GM19455 (cell line): ENCODE data around the gene RNF180.

Experiments used
- ATAC-seq: cut with Tn5 transposase; IDR thresholded peaks from one replicate; pipeline ENCODE4 v1.9.1; 2021; ENCODE audit not compliant: unreplicated experiment

Gene RNF180

GRCh38 chr5:64165500-64166200, at the start of gene RNF180:
Gene RNF180, plus strand, starts transcription at chr5:64165843. Its CDS starts 34,965 bp downstream, at chr5:64200808.
- no peak for ATAC-seq

GRCh38 chr5:64125521-64125920, 40.1 kb upstream of the RNF180 start:
- ATAC-seq, result no peak

DNA sequence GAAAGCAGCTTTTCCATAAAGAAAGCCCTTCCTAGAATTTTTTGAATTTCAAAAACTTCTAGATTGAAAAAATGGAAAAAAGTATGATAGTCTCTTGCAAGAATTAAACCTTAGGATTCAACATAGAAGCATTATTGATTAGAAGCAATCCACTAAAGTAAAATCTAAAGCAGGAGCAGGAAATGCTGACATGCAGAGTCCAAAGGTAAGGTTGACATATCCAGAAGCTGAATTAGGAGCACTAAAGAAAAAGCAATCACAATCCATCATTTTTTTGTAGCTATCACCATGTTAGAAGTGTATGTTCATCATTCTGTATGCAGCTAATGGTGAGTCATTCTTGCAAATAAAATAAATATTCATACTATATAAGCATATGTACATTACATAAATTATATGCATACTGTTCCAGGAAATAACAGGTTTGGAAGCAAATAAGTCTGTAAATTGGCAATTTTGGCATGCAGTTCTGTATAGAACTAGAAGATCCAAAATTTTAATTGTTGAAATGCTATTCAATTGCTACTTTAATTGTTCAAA, 39.4 kb upstream of the RNF180 start:
- no peak for ATAC-seq

- ATAC-seq, result no peak
These were observed 25.6 kb upstream of the RNF180 start for GRCh38 chr5:64140018-64140417.

DNA sequence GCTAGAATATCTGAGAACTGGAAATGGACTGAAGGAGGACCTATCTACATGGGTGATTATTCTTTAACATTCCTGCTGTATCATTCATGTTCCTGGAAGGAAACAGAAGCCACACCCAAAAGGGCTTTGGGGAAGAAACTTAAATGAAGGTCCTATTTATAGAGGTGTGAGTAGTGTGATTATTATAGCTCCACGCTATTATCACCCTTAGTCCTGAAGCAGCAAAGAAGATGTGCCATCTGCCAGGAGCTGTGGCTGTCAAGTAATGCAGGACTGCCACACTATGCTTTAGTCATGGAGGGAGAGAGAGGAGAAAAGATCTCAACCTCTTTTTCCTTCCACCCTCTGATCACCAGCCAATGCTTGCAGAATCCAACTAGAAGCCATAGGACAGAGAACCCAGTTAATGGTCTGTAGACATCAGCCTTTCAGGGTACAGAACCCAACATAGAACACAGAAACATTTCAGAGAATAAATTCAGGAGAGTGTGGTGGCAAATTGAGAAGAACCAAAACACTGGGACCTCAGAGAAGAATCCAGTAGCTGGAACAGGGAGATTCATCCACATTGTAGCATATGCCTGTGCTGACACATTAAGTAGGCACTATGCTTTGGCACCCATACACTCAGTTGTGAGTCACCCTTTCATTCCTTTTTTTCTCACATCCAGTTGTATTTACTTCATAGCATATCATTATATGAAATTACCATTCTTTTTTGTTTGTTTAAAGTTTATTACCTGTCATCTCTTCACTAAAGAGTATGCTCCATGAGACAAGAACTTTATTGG, 21.0 kb upstream of the RNF180 start:
- no peak for ATAC-seq

DNA sequence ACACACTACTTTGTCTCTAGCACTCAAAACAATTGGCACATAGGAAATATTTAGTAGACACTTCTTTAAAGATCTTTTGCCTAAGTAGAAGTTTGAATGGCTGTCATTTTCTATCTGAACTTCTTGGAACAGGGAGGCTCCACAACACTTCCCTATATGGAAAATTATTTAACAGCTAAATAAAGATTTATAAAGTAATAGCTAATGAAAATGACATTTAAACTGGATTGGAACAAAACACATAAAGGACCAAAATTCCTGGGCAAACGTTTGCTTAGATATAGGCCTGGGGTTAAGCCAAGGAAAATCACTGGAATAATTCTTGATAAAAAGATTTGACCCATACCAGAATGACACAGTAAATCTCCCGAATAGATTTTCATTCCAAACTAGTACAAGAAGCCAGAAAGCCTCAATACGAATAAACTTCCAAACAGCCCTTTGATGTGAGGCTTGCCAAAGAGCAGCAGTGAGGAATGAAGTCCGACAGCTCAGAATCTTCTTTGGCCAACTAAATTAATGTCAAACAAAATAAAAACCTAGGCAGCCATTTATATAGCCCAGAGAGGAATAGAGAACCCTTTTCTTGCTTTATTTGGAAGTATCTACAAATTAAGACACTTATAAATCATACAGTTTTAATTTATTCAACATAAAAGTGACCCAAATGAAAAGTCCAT, 20.3 kb upstream of the RNF180 start:
- no peak for ATAC-seq

DNA sequence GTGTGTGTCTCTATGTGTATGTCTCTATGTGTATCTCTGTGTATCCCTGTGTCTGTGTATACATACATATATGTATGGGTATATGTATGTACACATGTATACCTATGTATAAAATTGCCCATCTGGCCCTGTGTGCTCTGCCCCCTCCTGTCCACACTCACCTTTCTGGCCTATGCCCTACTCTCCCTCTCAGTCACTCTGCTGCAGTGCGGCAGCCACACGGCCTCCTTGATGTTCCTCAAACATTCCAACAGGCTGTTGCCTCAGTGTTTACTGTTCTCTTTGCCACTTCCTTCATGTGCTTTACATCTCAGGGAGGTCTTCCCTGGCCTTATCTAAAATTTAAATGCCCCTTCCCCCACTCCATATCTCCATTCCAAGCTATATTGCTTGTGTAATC, 18.3 kb upstream of the RNF180 start:
- no peak for ATAC-seq

- ATAC-seq, result no peak
These were observed 17.7 kb upstream of the RNF180 start for GRCh38 chr5:64147849-64148441.

DNA sequence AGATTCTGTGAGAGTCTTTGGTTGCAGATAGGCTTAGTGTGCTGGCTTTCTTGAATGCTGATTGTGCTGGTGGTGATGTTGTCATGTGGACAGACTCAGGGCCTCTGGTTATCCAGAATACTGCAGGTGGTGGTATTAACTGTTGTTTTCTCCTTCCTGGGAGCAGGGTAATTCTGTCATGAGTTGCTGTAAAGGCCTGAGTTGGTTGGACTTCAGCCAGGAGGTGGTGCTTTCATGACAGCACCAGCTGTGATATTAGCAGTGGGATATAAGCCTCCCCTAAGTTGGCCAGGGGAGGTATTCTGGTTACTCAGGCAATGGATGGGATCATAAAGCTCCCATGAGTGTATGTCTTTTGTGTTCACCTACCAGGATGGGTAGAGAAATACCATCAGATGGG, 16.4 kb upstream of the RNF180 start:
- no peak for ATAC-seq

DNA sequence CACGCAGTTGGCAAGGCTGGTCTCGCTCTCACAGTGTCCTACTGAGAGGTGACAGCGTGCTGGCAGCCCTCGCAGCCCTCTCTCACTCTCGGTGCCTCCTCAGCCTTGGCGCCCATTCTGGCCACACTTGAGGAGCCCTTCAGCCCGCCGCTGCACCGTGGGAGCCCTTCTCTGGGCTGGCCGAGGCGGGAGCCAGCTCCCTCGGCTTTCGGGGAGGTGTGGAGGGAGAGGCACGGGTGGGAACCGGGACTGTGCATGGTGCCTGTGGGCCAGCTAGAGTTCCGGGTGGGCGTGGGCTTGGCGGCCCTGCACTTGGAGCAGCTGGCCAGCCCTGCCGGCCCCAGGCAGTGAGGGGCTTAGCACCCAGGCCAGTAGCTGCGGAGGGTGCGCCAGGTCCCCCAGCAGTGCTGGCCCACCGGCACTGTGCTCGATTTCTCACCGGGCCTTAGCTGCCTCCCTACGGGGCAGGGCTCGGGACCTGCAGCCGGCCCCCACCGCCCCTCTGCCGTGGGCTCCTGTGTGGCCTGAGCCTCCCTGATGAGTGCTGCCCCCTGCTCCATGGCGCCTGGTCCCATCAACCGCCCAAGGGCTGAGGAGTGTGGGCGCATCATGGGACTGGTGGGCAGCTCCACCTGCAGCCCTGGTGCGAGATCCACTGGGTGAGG, 15.7 kb upstream of the RNF180 start:
- ATAC-seq, result no peak

- no peak for ATAC-seq
These were observed 9.4 kb upstream of the RNF180 start for GRCh38 chr5:64156261-64156660.

DNA sequence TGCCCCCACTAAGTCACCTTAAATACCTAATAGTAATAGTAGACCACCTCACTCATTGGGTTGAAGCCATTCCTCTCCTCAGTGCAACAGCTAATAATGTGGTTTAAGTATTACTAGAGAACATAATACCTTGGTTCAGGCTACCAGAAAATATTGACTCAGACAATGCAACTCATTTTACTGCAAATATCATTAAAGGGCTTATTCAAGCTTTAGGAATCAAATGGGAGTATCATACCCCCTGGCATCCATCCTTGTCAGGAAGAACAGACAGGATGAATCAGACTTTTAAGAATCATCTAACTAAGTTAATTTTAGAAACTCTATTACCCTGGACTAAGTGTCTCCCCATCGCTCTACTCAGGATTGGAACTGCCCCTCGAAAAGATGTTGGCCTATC, 6.8 kb upstream of the RNF180 start:
- no peak for ATAC-seq

DNA sequence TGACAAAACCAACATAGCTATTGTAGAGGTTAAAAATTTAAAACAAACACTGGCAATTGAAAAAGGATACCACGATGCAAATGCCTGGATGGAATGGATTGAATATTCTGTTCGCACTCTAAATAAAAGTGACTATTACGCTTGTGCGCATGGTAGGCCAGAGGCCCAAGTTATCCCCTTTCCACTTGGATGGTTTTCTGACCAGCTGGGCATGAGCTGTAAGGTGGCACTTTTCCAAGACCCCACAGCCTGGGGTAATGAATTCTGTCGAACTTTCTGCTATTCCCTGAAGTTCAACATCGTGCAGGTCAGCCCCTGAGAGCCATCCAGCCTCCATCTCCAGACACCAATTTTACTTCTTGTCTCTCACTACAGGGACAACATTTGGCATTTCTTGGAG, 5.4 kb upstream of the RNF180 start:
- ATAC-seq, result no peak

DNA sequence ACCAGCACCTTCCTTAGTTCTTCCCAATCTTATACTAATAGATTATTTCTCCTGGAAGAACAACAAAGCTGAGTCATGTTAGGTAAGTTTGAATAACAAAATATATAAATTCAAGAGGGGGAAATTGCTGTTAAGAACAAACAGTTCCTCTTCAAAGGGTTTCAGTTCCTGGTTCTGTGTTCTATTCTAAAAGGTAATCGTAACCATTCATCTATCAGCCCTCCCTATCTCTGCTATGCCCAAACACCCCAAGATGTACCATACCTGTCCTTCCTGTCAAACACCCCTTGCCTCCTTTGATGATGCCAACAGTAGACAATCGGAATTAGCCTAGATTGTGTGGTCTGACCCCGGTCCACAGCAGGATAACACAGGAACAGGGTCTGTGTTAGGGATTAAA, 4.2 kb upstream of the RNF180 start:
- ATAC-seq, result no peak

GRCh38 chr5:64163135-64163534, 2.5 kb upstream of the RNF180 start:
- no peak for ATAC-seq

DNA sequence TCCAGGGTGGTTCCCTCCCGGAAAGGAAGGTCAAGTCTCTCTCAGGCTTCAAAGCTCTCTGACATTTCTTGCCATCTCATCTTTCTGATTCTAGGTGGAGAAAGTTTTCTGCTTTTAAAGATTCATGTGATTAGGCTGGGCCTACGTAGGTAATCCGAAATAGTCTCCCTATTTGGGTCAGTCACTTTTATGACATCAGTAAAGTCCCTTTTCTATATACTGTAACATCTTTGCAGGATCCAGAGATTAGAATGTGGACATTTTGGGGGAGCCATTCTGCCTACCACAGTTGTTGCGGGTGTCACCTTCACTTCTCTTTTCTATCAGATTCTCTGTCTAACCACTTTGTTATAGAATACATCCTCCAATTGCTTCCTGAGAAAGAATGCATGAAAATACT, 1.9 kb upstream of the RNF180 start:
- ATAC-seq, result no peak

DNA sequence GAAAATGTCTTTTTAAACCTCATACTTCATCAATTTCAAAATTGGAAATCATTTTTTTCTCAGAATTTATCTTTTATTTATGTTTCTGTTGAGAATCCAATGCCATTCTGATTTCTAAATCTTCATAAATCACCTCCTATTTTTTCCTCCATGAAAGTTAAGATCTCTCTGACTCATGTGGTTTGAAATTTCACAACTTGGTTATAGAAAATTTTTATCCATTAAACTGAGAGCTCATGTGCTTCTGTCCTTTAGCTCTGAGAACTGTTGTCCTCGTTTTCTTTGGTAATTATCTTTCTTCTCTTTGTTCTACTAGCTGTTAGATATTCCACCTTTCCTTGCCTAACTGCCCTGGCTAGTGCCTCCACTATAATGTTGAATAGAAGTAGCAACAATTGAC, 1.5 kb upstream of the RNF180 start:
- ATAC-seq, result no peak

GRCh38 chr5:64165160-64165499, 513 bp upstream of the RNF180 start:
- ATAC-seq, result no peak

GRCh38 chr5:64166201-64166959, 737 bp downstream of the RNF180 start:
- no peak for ATAC-seq

DNA sequence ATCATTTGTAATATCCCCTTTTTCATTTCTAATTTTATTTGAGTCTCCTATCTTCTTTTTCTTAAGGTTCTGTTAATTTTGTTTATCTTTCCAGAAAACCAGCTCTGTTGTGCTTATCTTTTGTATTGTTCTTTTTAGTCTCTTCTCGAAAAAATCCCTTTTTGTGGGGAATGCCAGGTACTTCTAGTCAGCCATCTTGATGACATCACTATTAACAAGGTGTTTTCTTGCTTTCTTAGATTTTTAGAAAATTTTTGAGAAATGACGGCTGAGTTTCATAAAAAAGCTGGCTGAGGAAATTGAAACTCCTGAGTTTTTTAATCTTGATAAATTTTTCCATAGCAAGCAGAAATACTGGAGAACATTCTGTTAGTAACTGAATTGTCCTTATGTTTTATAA, 10.7 kb downstream of the RNF180 start:
- no peak for ATAC-seq
